ENCODE results near the gene PLEKHA7.

Gene PLEKHA7

DNA sequence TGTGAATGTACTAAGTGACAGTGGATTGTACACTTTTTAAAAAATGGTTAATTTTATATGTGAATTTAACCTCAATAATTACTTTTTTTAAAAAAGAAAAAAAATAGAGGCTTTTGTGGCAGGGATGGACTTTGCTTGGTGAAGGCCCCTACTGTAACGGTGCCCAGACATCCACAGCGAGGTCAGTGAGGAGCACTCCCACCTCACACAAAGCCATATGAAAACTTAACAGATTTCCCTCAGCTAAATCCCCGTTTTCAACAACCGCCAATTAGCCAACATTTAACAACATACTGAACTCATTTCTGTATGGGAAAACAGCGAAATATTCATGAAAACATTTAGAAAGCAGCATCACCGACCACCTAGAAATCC lies 276.4 kb downstream of the PLEKHA7 start:
- DNase-seq (ENCODE audit: low spot score) = no peak

Measured in Ammon's horn (tissue), 1 donor.